BJ (cell line): ENCODE results near the gene FBXO34. TPM values are rescaled to one million over a fixed set of nuclear protein-coding genes. Genes with fewer than 3 reads are reported as not detected.

Experiments
- CTCF ChIA-PET: fragments of 350-600 bp; formaldehyde crosslinking; extraction: SDS; loops from one replicate; lab custom pipeline; 2021; ENCODE audit warnings: antibody characterized with exemption, inconsistent platforms; lab: Yijun Ruan, JAX
- POLR2A ChIA-PET: fragments of 300-600 bp; sonication (Branson Sonifier 250); formaldehyde crosslinking; extraction: SDS; loops from one replicate; lab custom pipeline; 2021; ENCODE audit warnings: antibody characterized with exemption; lab: Charles Lee
- DNase-seq: peaks from one replicate; pipeline ENCODE4 v3.0.0-alpha.2; 2011; ENCODE audit warnings: low read depth
- H3K27me3 ChIP-seq: 2 replicates; pipeline ENCODE4 v1.6.0; 2011; ENCODE audit warnings: low read length; ENCODE audit not compliant: control insufficient read depth, insufficient read depth
- H3K36me3 ChIP-seq: 2 replicates; pipeline ENCODE4 v1.5.1; 2011; ENCODE audit warnings: low read length; ENCODE audit not compliant: control insufficient read depth, insufficient read depth
- H3K4me3 ChIP-seq: 2 replicates; pipeline ENCODE4 v1.5.1; 2011; ENCODE audit warnings: low read depth, mild to moderate bottlenecking, control low read depth, low read length
- polyA plus RNA-seq: library from polyadenylated mRNA; depleted of rRNA; stranded (reverse); fragments of >200 nt; gene quantifications from 2 replicates; pipeline ENCODE4 v1.2.3, GENCODE V29; 2011
- TF ChIP-seq, protein P1 (sequence below): IDR thresholded peaks from 2 replicates; pipeline ENCODE4 v1.5.1; 2011; ENCODE audit warnings: low read depth, mild to moderate bottlenecking, control low read depth, inconsistent platforms, low read length, moderate library complexity; ENCODE audit not compliant: insufficient read depth

FBXO34 gene
- polyA plus RNA-seq, 1 experiment, result 15.0 TPM

DNA sequence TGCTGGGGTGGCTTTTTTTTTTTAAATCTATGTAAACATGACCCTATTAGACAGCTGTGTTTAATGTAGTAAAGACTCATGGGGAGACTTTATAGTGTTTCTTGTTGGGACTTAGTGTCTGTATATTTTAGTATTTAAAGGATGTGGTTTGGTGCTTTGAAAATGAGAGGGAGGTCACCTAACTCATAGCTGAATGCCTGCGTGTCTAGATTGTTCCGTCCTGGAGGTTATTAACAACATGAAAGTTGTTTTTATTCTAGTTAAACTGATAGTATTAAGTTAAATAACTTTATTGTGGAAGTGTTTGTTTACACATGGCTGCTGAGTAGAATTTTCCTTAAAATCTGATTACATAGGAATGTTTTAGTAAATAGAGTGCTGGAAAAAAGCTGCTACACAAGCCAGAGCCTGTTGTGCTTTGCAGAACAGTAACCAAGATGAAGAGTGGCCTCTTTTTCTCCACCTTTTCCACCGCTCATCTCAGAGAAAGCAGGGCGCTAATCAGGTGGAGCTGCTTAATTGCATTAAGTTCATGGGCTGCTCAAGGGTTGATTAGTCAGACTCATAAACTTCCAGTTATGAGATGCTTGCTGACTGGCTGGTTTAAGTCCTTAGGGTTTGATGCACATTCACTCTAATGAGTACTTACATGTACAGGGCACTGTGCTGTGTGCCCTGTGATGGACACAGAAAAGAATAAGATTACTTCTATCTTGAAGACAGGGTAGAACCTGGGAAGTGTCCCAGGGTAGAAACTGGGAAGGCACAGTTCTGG lies 62.7 kb downstream of the FBXO34 start:
- ChIA-PET CTCF (interaction anchor here (1.4 to 2.7 kb wide), 2 partner anchors 20 to 42 kb away, joined by 3 to 10 read pairs; no protein-coding TSS in a partner anchor), POLR2A (interaction anchor here (1.1 kb wide), 1 partner anchor 21 kb away, joined by 3 read pairs; no protein-coding TSS in a partner anchor)
- no peak overlapping the region for H3K4me3 ChIP-seq
- no peak for DNase-seq
- H3K27me3 ChIP-seq, result no peaks in the 10 kb centered on the region
- H3K36me3 ChIP-seq, result no peaks in the 10 kb centered on the region
- TF ChIP-seq, protein P1, sequence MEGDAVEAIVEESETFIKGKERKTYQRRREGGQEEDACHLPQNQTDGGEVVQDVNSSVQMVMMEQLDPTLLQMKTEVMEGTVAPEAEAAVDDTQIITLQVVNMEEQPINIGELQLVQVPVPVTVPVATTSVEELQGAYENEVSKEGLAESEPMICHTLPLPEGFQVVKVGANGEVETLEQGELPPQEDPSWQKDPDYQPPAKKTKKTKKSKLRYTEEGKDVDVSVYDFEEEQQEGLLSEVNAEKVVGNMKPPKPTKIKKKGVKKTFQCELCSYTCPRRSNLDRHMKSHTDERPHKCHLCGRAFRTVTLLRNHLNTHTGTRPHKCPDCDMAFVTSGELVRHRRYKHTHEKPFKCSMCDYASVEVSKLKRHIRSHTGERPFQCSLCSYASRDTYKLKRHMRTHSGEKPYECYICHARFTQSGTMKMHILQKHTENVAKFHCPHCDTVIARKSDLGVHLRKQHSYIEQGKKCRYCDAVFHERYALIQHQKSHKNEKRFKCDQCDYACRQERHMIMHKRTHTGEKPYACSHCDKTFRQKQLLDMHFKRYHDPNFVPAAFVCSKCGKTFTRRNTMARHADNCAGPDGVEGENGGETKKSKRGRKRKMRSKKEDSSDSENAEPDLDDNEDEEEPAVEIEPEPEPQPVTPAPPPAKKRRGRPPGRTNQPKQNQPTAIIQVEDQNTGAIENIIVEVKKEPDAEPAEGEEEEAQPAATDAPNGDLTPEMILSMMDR, result no peak

- Histone ChIP-seq H3K36me3 (no peaks in the 10 kb centered on the region), H3K4me3 (no peak overlapping the region), H3K27me3 (no peaks in the 10 kb centered on the region)
- TF ChIP-seq, protein P1, result no peak
- DNase-seq, result no peak
- POLR2A ChIA-PET, result no interaction called here
- CTCF ChIA-PET, result interaction anchor here (0.8 kb wide), 1 partner anchor 20 kb away, joined by 3 read pairs; no protein-coding TSS in a partner anchor
These were observed 64.9 kb downstream of the FBXO34 start for GRCh38 chr14:55336162-55336561.

DNA sequence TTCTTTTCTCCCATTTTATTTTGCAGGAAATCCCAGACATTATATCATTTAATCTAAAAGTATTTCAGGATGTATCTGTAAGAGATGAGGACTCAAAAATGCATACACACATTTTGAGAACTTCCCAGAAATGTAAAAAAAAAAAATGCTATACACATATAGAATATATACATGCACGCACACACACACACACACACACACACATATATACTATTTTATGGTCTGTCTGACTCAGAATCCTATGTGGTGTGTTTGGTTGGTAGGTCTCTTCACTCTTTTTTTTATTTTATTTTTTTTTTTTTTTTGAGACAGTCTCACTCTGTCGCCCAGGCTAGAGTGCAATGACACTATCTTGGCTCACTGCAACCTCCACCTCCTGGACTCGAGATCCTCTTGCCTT lies 65.5 kb downstream of the FBXO34 start:
- Histone ChIP-seq H3K4me3 (no peak overlapping the region), H3K36me3 (no peaks in the 10 kb centered on the region), H3K27me3 (no peaks in the 10 kb centered on the region)
- TF ChIP-seq, protein P1, result no peak
- CTCF ChIA-PET, result no interaction called here
- POLR2A ChIA-PET, result interaction anchor here (0.7 kb wide), 1 partner anchor 36 kb away, joined by 6 read pairs; no protein-coding TSS in a partner anchor
- DNase-seq, result no peak

DNA sequence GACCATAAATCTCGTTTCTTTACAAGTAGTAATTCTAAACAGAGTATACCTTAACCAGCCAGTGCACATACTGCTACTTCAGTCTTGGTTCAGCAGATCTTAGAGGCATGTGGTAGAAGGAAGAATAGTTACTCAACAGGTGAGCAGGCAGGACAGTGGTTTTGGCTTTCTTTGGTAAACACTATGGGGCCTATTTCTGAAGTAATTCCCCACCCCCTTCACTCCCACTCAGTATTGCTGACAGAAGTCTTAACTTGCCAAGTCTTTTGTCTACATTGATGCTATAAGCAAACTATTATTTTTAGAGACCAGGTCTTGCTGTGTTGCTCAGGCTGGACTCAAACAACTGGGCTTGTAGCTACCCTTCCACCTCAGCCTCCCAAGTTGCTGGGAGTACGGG lies 68.5 kb downstream of the FBXO34 start:
- CTCF ChIA-PET, result interaction anchor here (0.7 kb wide), 1 partner anchor 15 kb away, joined by 3 read pairs; no protein-coding TSS in a partner anchor
- DNase-seq, result no peak
- TF ChIP-seq, protein P1, result no peak
- POLR2A ChIA-PET, result no interaction called here
- H3K36me3 ChIP-seq, result no peaks in the 10 kb centered on the region
- no peaks in the 10 kb centered on the region for H3K27me3 ChIP-seq
- no peak overlapping the region for H3K4me3 ChIP-seq

- CTCF ChIA-PET, result no interaction called here
- POLR2A ChIA-PET, result no interaction called here
- TF ChIP-seq, protein P1, result no peak
- Histone ChIP-seq H3K36me3 (no peaks in the 10 kb centered on the region), H3K4me3 (no peak overlapping the region), H3K27me3 (no peaks in the 10 kb centered on the region)
- DNase-seq, result no peak
These were observed 69.3 kb downstream of the FBXO34 start for GRCh38 chr14:55340482-55340881.
